HEK293 (cell line): Measurements from ENCODE around the gene MAPK12.

Source experiments
- ZNF24 ChIP-seq: fragments of 450-650 bp; formaldehyde crosslinking; IDR thresholded peaks from 2 replicates; pipeline ENCODE4 v1.5.1; 2016; ENCODE audit warnings: missing biosample characterization, missing genetic modification characterization
- ZNF335 ChIP-seq: fragments of 450-650 bp; formaldehyde crosslinking; conservative IDR thresholded peaks from 2 replicates; pipeline ENCODE4 v1.5.1; 2016; ENCODE audit warnings: missing biosample characterization, missing genetic modification characterization
- ZNF341 ChIP-seq: fragments of 450-650 bp; formaldehyde crosslinking; IDR thresholded peaks from 2 replicates; pipeline ENCODE4; 2016; ENCODE audit warnings: low read depth, missing biosample characterization, missing genetic modification characterization
- ZNF354C ChIP-seq: fragments of 450-650 bp; formaldehyde crosslinking; IDR thresholded peaks from 2 replicates; pipeline ENCODE4 v1.5.1; 2016; ENCODE audit warnings: missing biosample characterization, missing genetic modification characterization, low read depth, borderline replicate concordance
- ZNF501 ChIP-seq: fragments of 450-650 bp; formaldehyde crosslinking; IDR thresholded peaks from 2 replicates; pipeline ENCODE4 v1.5.1; 2016; ENCODE audit warnings: missing biosample characterization, missing genetic modification characterization
- ZNF785 ChIP-seq: fragments of 450-650 bp; formaldehyde crosslinking; IDR thresholded peaks from 2 replicates; pipeline ENCODE4 v1.5.1; 2016; ENCODE audit warnings: missing biosample characterization, missing genetic modification characterization
- TF ChIP-seq, protein P1 (sequence below): fragments of 450-650 bp; formaldehyde crosslinking; IDR thresholded peaks from 2 replicates; pipeline ENCODE4 v1.5.1; 2016; ENCODE audit warnings: missing biosample characterization, missing genetic modification characterization
- TF ChIP-seq, protein P2 (sequence below): fragments of 450-650 bp; formaldehyde crosslinking; IDR thresholded peaks from 2 replicates; pipeline ENCODE4 v1.5.1; 2016; ENCODE audit warnings: missing biosample characterization, missing genetic modification characterization
- TF ChIP-seq, protein P3 (sequence below): fragments of 450-650 bp; formaldehyde crosslinking; IDR thresholded peaks from 2 replicates; pipeline ENCODE4 v1.5.1; 2016; ENCODE audit warnings: missing biosample characterization, missing genetic modification characterization
- TF ChIP-seq, protein P4 (sequence below): fragments of 450-650 bp; formaldehyde crosslinking; IDR thresholded peaks from 2 replicates; pipeline ENCODE4 v1.5.1; 2016; ENCODE audit warnings: missing biosample characterization, missing genetic modification characterization
- TF ChIP-seq, protein P5 (sequence below): fragments of 450-650 bp; formaldehyde crosslinking; IDR thresholded peaks from 2 replicates; pipeline ENCODE4 v1.5.1; 2016; ENCODE audit warnings: missing biosample characterization, missing genetic modification characterization
- TF ChIP-seq, protein P6 (sequence below): fragments of 450-650 bp; formaldehyde crosslinking; conservative IDR thresholded peaks from 2 replicates; pipeline ENCODE4 v1.5.1; 2016; ENCODE audit warnings: low read depth, missing biosample characterization, missing genetic modification characterization
- TF ChIP-seq, protein P7 (sequence below): fragments of 450-650 bp; formaldehyde crosslinking; IDR thresholded peaks from 2 replicates; pipeline ENCODE4 v1.5.1; 2016; ENCODE audit warnings: missing biosample characterization, missing genetic modification characterization
- TF ChIP-seq, protein P8 (sequence below): fragments of 450-650 bp; formaldehyde crosslinking; IDR thresholded peaks from 2 replicates; pipeline ENCODE4 v1.5.1; 2017; ENCODE audit warnings: missing biosample characterization, missing genetic modification characterization

DNA sequence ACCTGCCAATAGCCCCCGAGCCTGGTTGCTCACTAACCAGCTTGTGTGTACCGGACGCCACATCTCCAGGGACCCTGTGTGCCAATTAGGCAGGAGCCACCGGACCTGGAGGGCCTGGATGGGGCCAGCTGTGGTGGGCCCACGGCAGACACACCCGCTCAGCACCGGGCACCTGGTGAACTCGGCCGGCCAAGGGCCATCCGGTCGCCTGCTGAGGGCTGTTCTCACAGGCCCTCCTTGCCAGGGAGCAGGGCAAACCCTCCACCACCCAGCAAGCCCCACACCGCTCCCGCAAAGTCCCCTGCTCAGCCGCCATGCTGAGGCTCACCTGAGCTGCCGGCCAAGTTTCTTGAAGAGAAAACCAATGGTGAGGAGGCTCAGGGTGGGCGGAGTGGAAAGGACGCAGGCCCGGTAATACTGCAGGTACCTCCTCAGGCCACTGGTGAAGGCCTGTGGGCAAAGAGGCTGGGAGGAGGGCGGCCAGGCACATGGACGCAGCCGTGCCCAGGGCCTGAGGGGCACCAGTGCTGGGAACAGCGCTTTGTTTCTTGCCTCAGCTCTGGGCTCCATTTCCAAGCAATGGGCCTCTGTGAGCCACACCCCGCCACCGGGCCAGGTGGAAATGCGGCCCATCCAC is 33.8 kb downstream of the MAPK12 start:
- no peak for TF ChIP-seq ZNF354C
- TF ChIP-seq, protein P1, sequence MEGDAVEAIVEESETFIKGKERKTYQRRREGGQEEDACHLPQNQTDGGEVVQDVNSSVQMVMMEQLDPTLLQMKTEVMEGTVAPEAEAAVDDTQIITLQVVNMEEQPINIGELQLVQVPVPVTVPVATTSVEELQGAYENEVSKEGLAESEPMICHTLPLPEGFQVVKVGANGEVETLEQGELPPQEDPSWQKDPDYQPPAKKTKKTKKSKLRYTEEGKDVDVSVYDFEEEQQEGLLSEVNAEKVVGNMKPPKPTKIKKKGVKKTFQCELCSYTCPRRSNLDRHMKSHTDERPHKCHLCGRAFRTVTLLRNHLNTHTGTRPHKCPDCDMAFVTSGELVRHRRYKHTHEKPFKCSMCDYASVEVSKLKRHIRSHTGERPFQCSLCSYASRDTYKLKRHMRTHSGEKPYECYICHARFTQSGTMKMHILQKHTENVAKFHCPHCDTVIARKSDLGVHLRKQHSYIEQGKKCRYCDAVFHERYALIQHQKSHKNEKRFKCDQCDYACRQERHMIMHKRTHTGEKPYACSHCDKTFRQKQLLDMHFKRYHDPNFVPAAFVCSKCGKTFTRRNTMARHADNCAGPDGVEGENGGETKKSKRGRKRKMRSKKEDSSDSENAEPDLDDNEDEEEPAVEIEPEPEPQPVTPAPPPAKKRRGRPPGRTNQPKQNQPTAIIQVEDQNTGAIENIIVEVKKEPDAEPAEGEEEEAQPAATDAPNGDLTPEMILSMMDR (tag by site-specific recombination), result no peak
- TF ChIP-seq, protein P2, sequence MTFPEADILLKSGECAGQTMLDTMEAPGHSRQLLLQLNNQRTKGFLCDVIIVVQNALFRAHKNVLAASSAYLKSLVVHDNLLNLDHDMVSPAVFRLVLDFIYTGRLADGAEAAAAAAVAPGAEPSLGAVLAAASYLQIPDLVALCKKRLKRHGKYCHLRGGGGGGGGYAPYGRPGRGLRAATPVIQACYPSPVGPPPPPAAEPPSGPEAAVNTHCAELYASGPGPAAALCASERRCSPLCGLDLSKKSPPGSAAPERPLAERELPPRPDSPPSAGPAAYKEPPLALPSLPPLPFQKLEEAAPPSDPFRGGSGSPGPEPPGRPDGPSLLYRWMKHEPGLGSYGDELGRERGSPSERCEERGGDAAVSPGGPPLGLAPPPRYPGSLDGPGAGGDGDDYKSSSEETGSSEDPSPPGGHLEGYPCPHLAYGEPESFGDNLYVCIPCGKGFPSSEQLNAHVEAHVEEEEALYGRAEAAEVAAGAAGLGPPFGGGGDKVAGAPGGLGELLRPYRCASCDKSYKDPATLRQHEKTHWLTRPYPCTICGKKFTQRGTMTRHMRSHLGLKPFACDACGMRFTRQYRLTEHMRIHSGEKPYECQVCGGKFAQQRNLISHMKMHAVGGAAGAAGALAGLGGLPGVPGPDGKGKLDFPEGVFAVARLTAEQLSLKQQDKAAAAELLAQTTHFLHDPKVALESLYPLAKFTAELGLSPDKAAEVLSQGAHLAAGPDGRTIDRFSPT (tag by site-specific recombination), result no peak
- TF ChIP-seq, protein P3, sequence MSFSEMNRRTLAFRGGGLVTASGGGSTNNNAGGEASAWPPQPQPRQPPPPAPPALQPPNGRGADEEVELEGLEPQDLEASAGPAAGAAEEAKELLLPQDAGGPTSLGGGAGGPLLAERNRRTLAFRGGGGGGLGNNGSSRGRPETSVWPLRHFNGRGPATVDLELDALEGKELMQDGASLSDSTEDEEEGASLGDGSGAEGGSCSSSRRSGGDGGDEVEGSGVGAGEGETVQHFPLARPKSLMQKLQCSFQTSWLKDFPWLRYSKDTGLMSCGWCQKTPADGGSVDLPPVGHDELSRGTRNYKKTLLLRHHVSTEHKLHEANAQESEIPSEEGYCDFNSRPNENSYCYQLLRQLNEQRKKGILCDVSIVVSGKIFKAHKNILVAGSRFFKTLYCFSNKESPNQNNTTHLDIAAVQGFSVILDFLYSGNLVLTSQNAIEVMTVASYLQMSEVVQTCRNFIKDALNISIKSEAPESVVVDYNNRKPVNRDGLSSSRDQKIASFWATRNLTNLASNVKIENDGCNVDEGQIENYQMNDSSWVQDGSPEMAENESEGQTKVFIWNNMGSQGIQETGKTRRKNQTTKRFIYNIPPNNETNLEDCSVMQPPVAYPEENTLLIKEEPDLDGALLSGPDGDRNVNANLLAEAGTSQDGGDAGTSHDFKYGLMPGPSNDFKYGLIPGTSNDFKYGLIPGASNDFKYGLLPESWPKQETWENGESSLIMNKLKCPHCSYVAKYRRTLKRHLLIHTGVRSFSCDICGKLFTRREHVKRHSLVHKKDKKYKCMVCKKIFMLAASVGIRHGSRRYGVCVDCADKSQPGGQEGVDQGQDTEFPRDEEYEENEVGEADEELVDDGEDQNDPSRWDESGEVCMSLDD (tag by site-specific recombination), result no peak
- no peak for TF ChIP-seq ZNF335 (tag by site-specific recombination)
- TF ChIP-seq, protein P4, sequence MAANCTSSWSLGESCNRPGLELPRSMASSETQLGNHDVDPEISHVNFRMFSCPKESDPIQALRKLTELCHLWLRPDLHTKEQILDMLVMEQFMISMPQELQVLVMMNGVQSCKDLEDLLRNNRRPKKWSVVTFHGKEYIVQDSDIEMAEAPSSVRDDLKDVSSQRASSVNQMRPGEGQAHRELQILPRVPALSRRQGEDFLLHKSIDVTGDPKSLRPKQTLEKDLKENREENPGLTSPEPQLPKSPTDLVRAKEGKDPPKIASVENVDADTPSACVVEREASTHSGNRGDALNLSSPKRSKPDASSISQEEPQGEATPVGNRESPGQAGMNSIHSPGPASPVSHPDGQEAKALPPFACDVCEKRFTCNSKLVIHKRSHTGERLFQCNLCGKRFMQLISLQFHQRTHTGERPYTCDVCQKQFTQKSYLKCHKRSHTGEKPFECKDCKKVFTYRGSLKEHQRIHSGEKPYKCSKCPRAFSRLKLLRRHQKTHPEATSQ (tag by site-specific recombination), result no peak
- TF ChIP-seq ZNF24 (tag by site-specific recombination), result no peak
- TF ChIP-seq, protein P5, sequence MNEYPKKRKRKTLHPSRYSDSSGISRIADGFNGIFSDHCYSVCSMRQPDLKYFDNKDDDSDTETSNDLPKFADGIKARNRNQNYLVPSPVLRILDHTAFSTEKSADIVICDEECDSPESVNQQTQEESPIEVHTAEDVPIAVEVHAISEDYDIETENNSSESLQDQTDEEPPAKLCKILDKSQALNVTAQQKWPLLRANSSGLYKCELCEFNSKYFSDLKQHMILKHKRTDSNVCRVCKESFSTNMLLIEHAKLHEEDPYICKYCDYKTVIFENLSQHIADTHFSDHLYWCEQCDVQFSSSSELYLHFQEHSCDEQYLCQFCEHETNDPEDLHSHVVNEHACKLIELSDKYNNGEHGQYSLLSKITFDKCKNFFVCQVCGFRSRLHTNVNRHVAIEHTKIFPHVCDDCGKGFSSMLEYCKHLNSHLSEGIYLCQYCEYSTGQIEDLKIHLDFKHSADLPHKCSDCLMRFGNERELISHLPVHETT (tag by site-specific recombination), result no peak
- TF ChIP-seq, protein P6, sequence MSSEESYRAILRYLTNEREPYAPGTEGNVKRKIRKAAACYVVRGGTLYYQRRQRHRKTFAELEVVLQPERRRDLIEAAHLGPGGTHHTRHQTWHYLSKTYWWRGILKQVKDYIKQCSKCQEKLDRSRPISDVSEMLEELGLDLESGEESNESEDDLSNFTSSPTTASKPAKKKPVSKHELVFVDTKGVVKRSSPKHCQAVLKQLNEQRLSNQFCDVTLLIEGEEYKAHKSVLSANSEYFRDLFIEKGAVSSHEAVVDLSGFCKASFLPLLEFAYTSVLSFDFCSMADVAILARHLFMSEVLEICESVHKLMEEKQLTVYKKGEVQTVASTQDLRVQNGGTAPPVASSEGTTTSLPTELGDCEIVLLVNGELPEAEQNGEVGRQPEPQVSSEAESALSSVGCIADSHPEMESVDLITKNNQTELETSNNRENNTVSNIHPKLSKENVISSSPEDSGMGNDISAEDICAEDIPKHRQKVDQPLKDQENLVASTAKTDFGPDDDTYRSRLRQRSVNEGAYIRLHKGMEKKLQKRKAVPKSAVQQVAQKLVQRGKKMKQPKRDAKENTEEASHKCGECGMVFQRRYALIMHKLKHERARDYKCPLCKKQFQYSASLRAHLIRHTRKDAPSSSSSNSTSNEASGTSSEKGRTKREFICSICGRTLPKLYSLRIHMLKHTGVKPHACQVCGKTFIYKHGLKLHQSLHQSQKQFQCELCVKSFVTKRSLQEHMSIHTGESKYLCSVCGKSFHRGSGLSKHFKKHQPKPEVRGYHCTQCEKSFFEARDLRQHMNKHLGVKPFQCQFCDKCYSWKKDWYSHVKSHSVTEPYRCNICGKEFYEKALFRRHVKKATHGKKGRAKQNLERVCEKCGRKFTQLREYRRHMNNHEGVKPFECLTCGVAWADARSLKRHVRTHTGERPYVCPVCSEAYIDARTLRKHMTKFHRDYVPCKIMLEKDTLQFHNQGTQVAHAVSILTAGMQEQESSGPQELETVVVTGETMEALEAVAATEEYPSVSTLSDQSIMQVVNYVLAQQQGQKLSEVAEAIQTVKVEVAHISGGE (tag by site-specific recombination), result no peak
- TF ChIP-seq, protein P7, sequence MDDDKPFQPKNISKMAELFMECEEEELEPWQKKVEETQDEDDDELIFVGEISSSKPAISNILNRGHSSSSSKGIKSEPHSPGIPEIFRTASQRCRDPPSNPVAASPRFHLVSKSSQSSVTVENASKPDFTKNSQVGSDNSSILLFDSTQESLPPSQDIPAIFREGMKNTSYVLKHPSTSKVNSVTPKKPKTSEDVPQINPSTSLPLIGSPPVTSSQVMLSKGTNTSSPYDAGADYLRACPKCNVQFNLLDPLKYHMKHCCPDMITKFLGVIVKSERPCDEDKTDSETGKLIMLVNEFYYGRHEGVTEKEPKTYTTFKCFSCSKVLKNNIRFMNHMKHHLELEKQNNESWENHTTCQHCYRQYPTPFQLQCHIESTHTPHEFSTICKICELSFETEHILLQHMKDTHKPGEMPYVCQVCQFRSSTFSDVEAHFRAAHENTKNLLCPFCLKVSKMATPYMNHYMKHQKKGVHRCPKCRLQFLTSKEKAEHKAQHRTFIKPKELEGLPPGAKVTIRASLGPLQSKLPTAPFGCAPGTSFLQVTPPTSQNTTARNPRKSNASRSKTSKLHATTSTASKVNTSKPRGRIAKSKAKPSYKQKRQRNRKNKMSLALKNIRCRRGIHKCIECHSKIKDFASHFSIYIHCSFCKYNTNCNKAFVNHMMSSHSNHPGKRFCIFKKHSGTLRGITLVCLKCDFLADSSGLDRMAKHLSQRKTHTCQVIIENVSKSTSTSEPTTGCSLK, result no peak
- TF ChIP-seq ZNF501 (tag by site-specific recombination), result no peak
- TF ChIP-seq, protein P8, sequence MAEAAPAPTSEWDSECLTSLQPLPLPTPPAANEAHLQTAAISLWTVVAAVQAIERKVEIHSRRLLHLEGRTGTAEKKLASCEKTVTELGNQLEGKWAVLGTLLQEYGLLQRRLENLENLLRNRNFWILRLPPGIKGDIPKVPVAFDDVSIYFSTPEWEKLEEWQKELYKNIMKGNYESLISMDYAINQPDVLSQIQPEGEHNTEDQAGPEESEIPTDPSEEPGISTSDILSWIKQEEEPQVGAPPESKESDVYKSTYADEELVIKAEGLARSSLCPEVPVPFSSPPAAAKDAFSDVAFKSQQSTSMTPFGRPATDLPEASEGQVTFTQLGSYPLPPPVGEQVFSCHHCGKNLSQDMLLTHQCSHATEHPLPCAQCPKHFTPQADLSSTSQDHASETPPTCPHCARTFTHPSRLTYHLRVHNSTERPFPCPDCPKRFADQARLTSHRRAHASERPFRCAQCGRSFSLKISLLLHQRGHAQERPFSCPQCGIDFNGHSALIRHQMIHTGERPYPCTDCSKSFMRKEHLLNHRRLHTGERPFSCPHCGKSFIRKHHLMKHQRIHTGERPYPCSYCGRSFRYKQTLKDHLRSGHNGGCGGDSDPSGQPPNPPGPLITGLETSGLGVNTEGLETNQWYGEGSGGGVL (tag by site-specific recombination), result no peak
- TF ChIP-seq ZNF785, result no peak
- no peak for TF ChIP-seq ZNF341 (tag by site-specific recombination)
